GM12875 (cell line): ENCODE data around the gene ARNT2.

ENCODE experiments used
- H3K4me3 ChIP-seq: one replicate; pipeline ENCODE4 v1.5.1; 2011; ENCODE audit warnings: low read depth, low read length, control low read depth
- CTCF ChIP-seq: IDR thresholded peaks from 2 replicates; pipeline ENCODE4 v1.5.1; 2011; ENCODE audit warnings: low read depth, mild to moderate bottlenecking, control low read depth, inconsistent platforms, low read length, moderate library complexity, borderline replicate concordance; ENCODE audit not compliant: insufficient read depth

ARNT2 gene

GRCh38 chr15:80441041-80441440 lies 36.9 kb downstream of the ARNT2 start:
- TF ChIP-seq CTCF, result no peak
- H3K4me3 ChIP-seq, result no peak overlapping the region

- no peak overlapping the region for H3K4me3 ChIP-seq
These were observed 37.5 kb downstream of the ARNT2 start for GRCh38 chr15:80441714-80442113.

GRCh38 chr15:80442728-80443403 lies 38.7 kb downstream of the ARNT2 start:
- H3K4me3 ChIP-seq, result no peak overlapping the region
- no peak for TF ChIP-seq CTCF

More at GRCh38 chr15:80441714-80442113, 37.5 kb downstream of the ARNT2 start:
- TF ChIP-seq CTCF, result no peak

- no peak overlapping the region for H3K4me3 ChIP-seq
- no peak for TF ChIP-seq CTCF
These were observed 40.6 kb downstream of the ARNT2 start for GRCh38 chr15:80444680-80445251.

- TF ChIP-seq CTCF, result no peak
- no peak overlapping the region for H3K4me3 ChIP-seq
These were observed 41.3 kb downstream of the ARNT2 start for GRCh38 chr15:80445300-80446041.

- H3K4me3 ChIP-seq, result no peak overlapping the region
- TF ChIP-seq CTCF, result no peak
These were observed 42.9 kb downstream of the ARNT2 start for GRCh38 chr15:80447077-80447476.
